Measurements from ENCODE around the gene FAM78B. TPM values are rescaled to one million over a fixed set of nuclear protein-coding genes. Genes with fewer than 3 reads are reported as not detected.

FAM78B gene
- polyA plus RNA-seq, 1 experiment: 0.25 TPM

GRCh38 chr1:166156674-166157073 lies 10.1 kb downstream of the FAM78B start:
- DNase-seq (ENCODE audit: low read depth): no peak
- POLR2A ChIA-PET: no interaction called here
- CTCF ChIA-PET: interaction anchor here (1.4 kb wide), 1 partner anchor 11 kb away, joined by 3 read pairs; the partner anchor contains the start of gene FAM78B

GRCh38 chr1:166155108-166155507 lies 11.7 kb downstream of the FAM78B start:
- no peak for TF ChIP-seq CTCF (IDR thresholded peaks at IDR 0.05; ENCODE audit: insufficient read depth, low read depth, low read length)
- CTCF ChIA-PET: no interaction called here
- no peaks in the 10 kb centered on the region for H3K36me3 ChIP-seq (ENCODE audit: control insufficient read depth, insufficient read depth, low read length)
- no peak overlapping the region for H3K4me3 ChIP-seq (ENCODE audit: low read depth, low read length)
- DNase-seq (ENCODE audit: low read depth): no peak
- no peaks in the 10 kb centered on the region for H3K27me3 ChIP-seq (ENCODE audit: control insufficient read depth, insufficient read depth, low read length)
- POLR2A ChIA-PET: no interaction called here

More at GRCh38 chr1:166156674-166157073, 10.1 kb downstream of the FAM78B start:
- H3K36me3 ChIP-seq (ENCODE audit: control insufficient read depth, insufficient read depth, low read length): no peaks in the 10 kb centered on the region
- no peaks in the 10 kb centered on the region for H3K27me3 ChIP-seq (ENCODE audit: control insufficient read depth, insufficient read depth, low read length)
- H3K4me3 ChIP-seq (ENCODE audit: low read depth, low read length): no peak overlapping the region
- TF ChIP-seq CTCF (IDR thresholded peaks at IDR 0.05; ENCODE audit: insufficient read depth, low read depth, low read length): no peak

GRCh38 chr1:166153525-166154314 lies 13.1 kb downstream of the FAM78B start:
- Histone ChIP-seq H3K36me3 (ENCODE audit: control insufficient read depth, insufficient read depth, low read length) (no peaks in the 10 kb centered on the region), H3K4me3 (ENCODE audit: low read depth, low read length) (no peak overlapping the region), H3K27me3 (ENCODE audit: control insufficient read depth, insufficient read depth, low read length) (no peaks in the 10 kb centered on the region)
- DNase-seq (ENCODE audit: low read depth): no peak
- no peak for TF ChIP-seq CTCF (IDR thresholded peaks at IDR 0.05; ENCODE audit: insufficient read depth, low read depth, low read length)
- CTCF ChIA-PET: no interaction called here
- POLR2A ChIA-PET: no interaction called here

GRCh38 chr1:166152978-166153377 lies 13.8 kb downstream of the FAM78B start:
- ChIA-PET POLR2A (no interaction called here), CTCF (no interaction called here)
- Histone ChIP-seq H3K27me3 (ENCODE audit: control insufficient read depth, insufficient read depth, low read length) (no peaks in the 10 kb centered on the region), H3K4me3 (ENCODE audit: low read depth, low read length) (no peak overlapping the region), H3K36me3 (ENCODE audit: control insufficient read depth, insufficient read depth, low read length) (no peaks in the 10 kb centered on the region)
- DNase-seq (ENCODE audit: low read depth): no peak
- no peak for TF ChIP-seq CTCF (IDR thresholded peaks at IDR 0.05; ENCODE audit: insufficient read depth, low read depth, low read length)

- no peak for TF ChIP-seq CTCF (IDR thresholded peaks at IDR 0.05; ENCODE audit: insufficient read depth, low read depth, low read length)
These were observed 15.0 kb downstream of the FAM78B start for GRCh38 chr1:166151804-166152203.

More at GRCh38 chr1:166151804-166152203, 15.0 kb downstream of the FAM78B start:
- no peak for DNase-seq (ENCODE audit: low read depth)
- POLR2A ChIA-PET: no interaction called here
- Histone ChIP-seq H3K27me3 (ENCODE audit: control insufficient read depth, insufficient read depth, low read length) (no peaks in the 10 kb centered on the region), H3K36me3 (ENCODE audit: control insufficient read depth, insufficient read depth, low read length) (no peaks in the 10 kb centered on the region), H3K4me3 (ENCODE audit: low read depth, low read length) (no peak overlapping the region)
- CTCF ChIA-PET: interaction anchor here (1.3 to 1.5 kb wide), 2 partner anchors 10 to 222 kb away, joined by 4 read pairs; no protein-coding TSS in a partner anchor

All from BJ (cell line).